IMR-90 (cell line): Measurements from ENCODE around the gene MAP4K1. TPM values are rescaled to one million over a fixed set of nuclear protein-coding genes. Genes with fewer than 3 reads are reported as not detected.

Experiments
- ATAC-seq: fragments of 200-7000 bp; cut with Tn5 transposase; 2 replicates; pipeline ENCODE4 v1.9.1; 2020; ENCODE audit warnings: low read depth, mild to moderate bottlenecking, moderate library complexity
- BruUV-seq: library from RNA; stranded (reverse); fragments of 400-500 nt; replicated peaks from 2 replicates; lab custom pipeline; 2021; lab: Mats Ljungman, UMichigan
- CTCF ChIA-PET: fragments of 300-600 bp; formaldehyde crosslinking; extraction: SDS; loops from one replicate; lab custom pipeline; 2021; ENCODE audit warnings: antibody characterized with exemption; lab: Yijun Ruan, JAX
- POLR2A ChIA-PET: fragments of 300-600 bp; sonication (Branson Sonifier 250); formaldehyde crosslinking; loops from one replicate; lab custom pipeline; 2022; ENCODE audit warnings: antibody characterized with exemption; ENCODE audit not compliant: unreplicated experiment; lab: Charles Lee
- DNase-seq: peaks from one replicate; pipeline ENCODE4 v3.0.0; 2013
- H2AFZ ChIP-seq: replicated peaks from 2 replicates; pipeline ENCODE3; 2013; ENCODE audit warnings: low read length, mild to moderate bottlenecking; ENCODE audit not compliant: poor library complexity
- H2AK5ac ChIP-seq: 2 replicates; pipeline ENCODE4 v1.6.1; 2013; ENCODE audit warnings: low read depth, low read length, inconsistent platforms
- H2AK9ac ChIP-seq: replicated peaks from 2 replicates; pipeline ENCODE3; 2013; ENCODE audit warnings: mild to moderate bottlenecking, low read depth, low read length, moderate library complexity; ENCODE audit not compliant: poor library complexity
- H2BK120ac ChIP-seq: 2 replicates; pipeline ENCODE4 v1.6.1; 2013; ENCODE audit warnings: low read depth, low read length, inconsistent platforms
- H2BK15ac ChIP-seq: 3 replicates; pipeline ENCODE4 v1.6.1; 2013; ENCODE audit warnings: low read depth, low read length, inconsistent platforms
- H2BK20ac ChIP-seq: 2 replicates; pipeline ENCODE4 v1.6.1; 2013; ENCODE audit warnings: low read depth, mild to moderate bottlenecking, inconsistent platforms, low read length, moderate library complexity
- H2BK5ac ChIP-seq: 2 replicates; pipeline ENCODE4 v1.6.1; 2013; ENCODE audit warnings: mild to moderate bottlenecking, low read depth, low read length, inconsistent platforms; ENCODE audit not compliant: poor library complexity, severe bottlenecking
- H3K14ac ChIP-seq: replicated peaks from 2 replicates; pipeline ENCODE4 v1.6.1; 2013; ENCODE audit warnings: low read depth, low read length, inconsistent platforms
- H3K18ac ChIP-seq: 2 replicates; pipeline ENCODE4 v1.6.1; 2013; ENCODE audit warnings: low read depth, low read length, control low read depth
- H3K23ac ChIP-seq: 2 replicates; pipeline ENCODE4 v1.6.1; 2013; ENCODE audit warnings: low read depth, low read length, inconsistent platforms
- H3K27ac ChIP-seq: 2 replicates; pipeline ENCODE4 v1.5.1; 2013; ENCODE audit warnings: mild to moderate bottlenecking, control low read depth, low read length; ENCODE audit not compliant: insufficient read depth
- H3K27me3 ChIP-seq: 2 replicates; pipeline ENCODE4 v1.6.1; 2013; ENCODE audit warnings: low read length; ENCODE audit not compliant: control insufficient read depth, insufficient read depth
- H3K36me3 ChIP-seq: 2 replicates; pipeline ENCODE4 v1.6.1; 2013; ENCODE audit warnings: low read length, mixed read lengths; ENCODE audit not compliant: control insufficient read depth, insufficient read depth
- H3K4ac ChIP-seq: 2 replicates; pipeline ENCODE4 v1.6.1; 2013; ENCODE audit warnings: low read depth, low read length, inconsistent platforms
- H3K4me1 ChIP-seq: 2 replicates; pipeline ENCODE4 v1.6.1; 2013; ENCODE audit warnings: low read length, mixed read lengths; ENCODE audit not compliant: control insufficient read depth, insufficient read depth
- H3K4me2 ChIP-seq: 2 replicates; pipeline ENCODE4 v1.6.1; 2013; ENCODE audit warnings: low read depth, mild to moderate bottlenecking, control low read depth, low read length, moderate library complexity
- H3K4me3 ChIP-seq: 2 replicates; pipeline ENCODE4 v1.5.1; 2013; ENCODE audit warnings: low read depth, mild to moderate bottlenecking, control low read depth, low read length, moderate library complexity; ENCODE audit not compliant: insufficient read depth
- H3K56ac ChIP-seq: 2 replicates; pipeline ENCODE4 v1.6.1; 2013; ENCODE audit warnings: low read length, inconsistent platforms; ENCODE audit not compliant: insufficient read depth; ENCODE audit errors: extremely low read depth
- H3K79me1 ChIP-seq, 2 experiments: 2 replicates each; pipeline ENCODE4 v1.6.1; 2013; ENCODE audit warnings: low read length in 2 of 2, inconsistent platforms in 1 of 2, low read depth in 1 of 2
- H3K9ac ChIP-seq: 2 replicates; pipeline ENCODE4 v1.6.1; 2013; ENCODE audit warnings: low read depth, low read length, control low read depth
- H3K9me1 ChIP-seq: 2 replicates; pipeline ENCODE4 v1.6.1; 2013; ENCODE audit warnings: low read length, inconsistent platforms; ENCODE audit not compliant: insufficient read depth
- H3K9me3 ChIP-seq: 2 replicates; pipeline ENCODE4 v1.6.1; 2013; ENCODE audit warnings: low read length; ENCODE audit not compliant: control insufficient read depth, insufficient read depth
- H4K20me1 ChIP-seq: 2 replicates; pipeline ENCODE4 v1.6.1; 2013; ENCODE audit warnings: low read length, inconsistent platforms; ENCODE audit not compliant: insufficient read depth
- H4K5ac ChIP-seq: 2 replicates; pipeline ENCODE4 v1.6.1; 2013; ENCODE audit warnings: mild to moderate bottlenecking, low read depth, low read length, control low read depth
- H4K8ac ChIP-seq, 2 experiments: 2 replicates each; pipeline ENCODE4 v1.6.1; 2013; ENCODE audit warnings: low read depth in 2 of 2, low read length in 2 of 2, control low read depth in 1 of 2, inconsistent platforms in 1 of 2
- H4K91ac ChIP-seq: 2 replicates; pipeline ENCODE4 v1.6.1; 2013; ENCODE audit warnings: low read depth, low read length, inconsistent platforms; ENCODE audit not compliant: insufficient read depth
- CEBPB ChIP-seq: IDR thresholded peaks from 2 replicates; pipeline ENCODE4 v1.6.1; 2012; ENCODE audit warnings: low read depth, low read length, improper control_type of control experiment
- FOS ChIP-seq: fragments of 150-350 bp; IDR thresholded peaks from 2 replicates; pipeline ENCODE4 v1.6.1; 2016; ENCODE audit warnings: low read depth, low read length
- MAFK ChIP-seq: IDR thresholded peaks from 2 replicates; pipeline ENCODE4 v1.6.1; 2012; ENCODE audit warnings: low read depth, low read length, improper control_type of control experiment
- MXI1 ChIP-seq: IDR thresholded peaks from 2 replicates; pipeline ENCODE4 v1.6.1; 2012; ENCODE audit warnings: low read depth, mild to moderate bottlenecking, low read length, moderate library complexity, borderline replicate concordance
- NFE2L2 ChIP-seq: fragments of 150-350 bp; IDR thresholded peaks from 2 replicates; pipeline ENCODE4 v1.6.1; 2016; ENCODE audit warnings: low read depth, mild to moderate bottlenecking, low read length
- POLR2A ChIP-seq: IDR thresholded peaks from 2 replicates; pipeline ENCODE4 v1.6.1; 2012; ENCODE audit warnings: mild to moderate bottlenecking, low read depth, low read length
- RAD21 ChIP-seq: IDR thresholded peaks from 2 replicates; pipeline ENCODE4 v1.6.1; 2012; ENCODE audit warnings: low read length, improper control_type of control experiment
- RCOR1 ChIP-seq: IDR thresholded peaks from 2 replicates; pipeline ENCODE4 v1.6.1; 2012; ENCODE audit warnings: mild to moderate bottlenecking, low read length, improper control_type of control experiment; ENCODE audit not compliant: insufficient replicate concordance
- RFX5 ChIP-seq: IDR thresholded peaks from 2 replicates; pipeline ENCODE4 v1.8.0; 2012; ENCODE audit warnings: low read depth, mild to moderate bottlenecking, low read length, moderate library complexity
- SMC3 ChIP-seq: fragments of 150-350 bp; IDR thresholded peaks from 2 replicates; pipeline ENCODE4 v1.6.1; 2016; ENCODE audit warnings: low read depth, mild to moderate bottlenecking, antibody characterized with exemption, low read length, moderate library complexity
- WGBS, 2 experiments: methylation state at CpG; one replicate each; pipeline versions ENCODE4 v1.1.5 to v1.1.7; 2013; ENCODE audit warnings: missing lambda C conversion rate in 2 of 2; ENCODE audit not compliant: insufficient read length in 1 of 2; ENCODE audit errors: extremely low coverage in 2 of 2; 5-methylcytosine and 5-hydroxymethylcytosine counted together
- dilution Hi-C: fragments of 300-500 bp; cut with HindIII; formaldehyde crosslinking; loops from one replicate; pipeline ENCODE4 v1.14.3; 2018; ENCODE audit warnings: low sequenced_read_pairs; ENCODE audit not compliant: unreplicated experiment
- in situ Hi-C: fragments of 300-500 bp; cut with MboI; formaldehyde crosslinking; loops from 3 replicates; pipeline ENCODE4 v1.14.3; 2019; ENCODE audit warnings: low sequenced_read_pairs, inconsistent platforms, mixed read lengths
- intact Hi-C: fragments of 100-400 bp; cut with micrococcal nuclease; formaldehyde crosslinking; loops from 2 replicates; pipeline ENCODE4 v1.10.0; 2022
- polyA plus RNA-seq, 3 experiments: library from polyadenylated mRNA; depleted of rRNA; stranded (reverse); fragments of >200 nt; gene quantifications; 2 replicates each; pipeline ENCODE4 v1.2.3, GENCODE V29; 2012; ENCODE audit warnings: low replicate concordance in 1 of 3
- total RNA-seq: library from RNA; depleted of rRNA; stranded (reverse); fragments of >200 nt; gene quantifications from 2 replicates; pipeline ENCODE4 v1.2.3, GENCODE V29; 2012
- TF ChIP-seq, protein P1 (sequence below): conservative IDR thresholded peaks from 2 replicates; pipeline ENCODE4 v1.5.1; 2012; ENCODE audit warnings: mild to moderate bottlenecking, low read depth, low read length, improper control_type of control experiment
- TF ChIP-seq, protein P2 (sequence below): fragments of 150-350 bp; IDR thresholded peaks from 2 replicates; pipeline ENCODE4 v1.6.1; 2016; ENCODE audit warnings: low read depth, mild to moderate bottlenecking, low read length, moderate library complexity, borderline replicate concordance
- TF ChIP-seq, protein P3 (sequence below): fragments of 150-350 bp; IDR thresholded peaks from 2 replicates; pipeline ENCODE4 v1.6.1; 2017; ENCODE audit warnings: mild to moderate bottlenecking, antibody characterized with exemption, low read length, low read depth

The MAP4K1 gene
- total and polyA plus RNA-seq, 2 of the 4 experiments (the other 2 are of a cell fraction), result 0.22 TPM; not detected in 1

DNA sequence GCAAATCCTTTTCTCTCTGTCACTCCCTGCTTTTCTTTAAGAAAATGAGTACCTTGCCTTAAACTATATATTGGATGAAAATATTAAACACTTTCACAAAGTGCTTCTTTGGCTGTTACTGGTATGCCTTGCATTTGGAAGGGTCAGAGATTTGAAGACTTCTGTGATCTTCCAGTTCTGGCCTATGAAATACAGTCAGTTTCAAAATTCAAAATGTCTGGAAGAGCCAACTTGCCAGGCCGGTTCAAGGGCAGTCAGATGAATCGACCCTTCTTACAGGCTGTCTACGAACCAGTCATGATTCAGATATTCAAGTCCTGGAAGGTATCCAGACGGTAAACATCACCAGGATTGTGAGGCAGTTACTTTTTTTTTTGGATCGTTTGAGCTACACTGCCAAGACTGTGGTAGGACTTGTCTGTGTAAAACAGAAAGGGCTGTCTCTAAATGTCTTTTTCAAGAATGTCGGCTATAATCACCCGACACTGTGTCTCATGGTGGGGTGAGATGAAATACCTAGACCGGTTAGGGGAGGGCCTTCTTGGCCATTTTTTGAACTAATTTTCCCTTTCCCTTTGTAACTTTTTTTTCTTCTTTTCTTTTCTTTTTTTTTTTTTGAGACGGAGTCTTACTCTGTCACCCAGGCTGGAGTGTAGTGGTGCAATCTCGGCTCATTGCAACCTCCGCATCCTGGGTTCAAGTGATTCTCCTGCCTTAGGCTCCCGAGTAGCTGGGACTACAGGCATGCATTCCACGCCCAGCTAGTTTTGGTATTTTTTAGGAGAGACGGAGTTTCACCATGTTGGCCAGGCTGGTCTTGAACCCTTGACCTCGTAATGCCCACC, 40.9 kb upstream of the MAP4K1 start:
- Histone ChIP-seq H2AK9ac (peak overlapping the region; percentile 71), H3K18ac (peak overlapping the region; percentile 90), H3K9me1 (peaks cover 34% of the 10 kb centered on the region), H3K4me1 (peaks cover 44% of the 10 kb centered on the region), H4K5ac (peak overlapping the region; percentile 92), H2AFZ (no peak overlapping the region), H3K23ac (peak overlapping the region; percentile 92), H4K8ac (peak overlapping the region; percentile 78 to 93), H2AK5ac (peak overlapping the region; percentile 99), H3K4ac (peak overlapping the region; percentile 99), H4K91ac (peak overlapping the region; percentile 97), H4K20me1 (peaks cover 46% of the 10 kb centered on the region), H2BK5ac (peak overlapping the region; percentile 99), H3K56ac (peak overlapping the region; percentile 95), H3K14ac (peak overlapping the region; percentile 98), H3K4me2 (peak overlapping the region; percentile 70), H3K27ac (peak overlapping the region; percentile 97), H3K4me3 (peak overlapping the region; percentile 17; the same call in 1 of the 2 replicates), H3K9ac (peak overlapping the region; percentile 76), H3K9me3 (no peaks in the 10 kb centered on the region), H3K79me1 (peaks cover 0 to 56% of the 10 kb centered on the region in 2 experiments; a peak in 2 of 4 replicates), H2BK15ac (peak overlapping the region; percentile 96; the same call in 2 of the 3 replicates), H3K36me3 (peaks cover 19% of the 10 kb centered on the region), H3K27me3 (no peaks in the 10 kb centered on the region), H2BK20ac (peak overlapping the region; percentile 95), H2BK120ac (peak overlapping the region; percentile 99)
- POLR2A ChIA-PET, result interaction anchor here (0.6 to 1.9 kb wide), 3 partner anchors 11 to 35 kb away, joined by 3 to 17 read pairs (median 6); no protein-coding TSS in a partner anchor
- in situ Hi-C loops, result no loop called here
- CTCF ChIA-PET, result interaction anchor here (0.9 to 1.2 kb wide), 2 partner anchors 23 to 33 kb away, joined by 3 to 4 read pairs; no protein-coding TSS in a partner anchor
- ATAC-seq (peak; percentile 67), DNase-seq (peak; percentile 100)
- dilution Hi-C loops, result no loop called here
- TSS peak; percentile 25 for BruUV-seq
- 0% methylated on average over 2 of the region's 15 CpGs; no CpG with 5 or more reads in 1 of the 2 experiments for WGBS, 2 experiments
- intact Hi-C loops, result loop anchor here (1.0 to 5.0 kb wide), 2 partner anchors 9 to 174 kb away; partner anchors contain the start of gene ECH1
- TF ChIP-seq CEBPB (no peak), FOS (peak; percentile 83), NFE2L2 (no peak), SMC3 (peak; percentile 7; the same call in 1 of the 2 replicates), RFX5 (no peak), POLR2A (peak; percentile 74; the same call in 1 of the 2 replicates), RCOR1 (no peak), RAD21 (peak; percentile 30; the same call in 1 of the 2 replicates), MAFK (no peak), MXI1 (no peak)
- TF ChIP-seq, protein P1, sequence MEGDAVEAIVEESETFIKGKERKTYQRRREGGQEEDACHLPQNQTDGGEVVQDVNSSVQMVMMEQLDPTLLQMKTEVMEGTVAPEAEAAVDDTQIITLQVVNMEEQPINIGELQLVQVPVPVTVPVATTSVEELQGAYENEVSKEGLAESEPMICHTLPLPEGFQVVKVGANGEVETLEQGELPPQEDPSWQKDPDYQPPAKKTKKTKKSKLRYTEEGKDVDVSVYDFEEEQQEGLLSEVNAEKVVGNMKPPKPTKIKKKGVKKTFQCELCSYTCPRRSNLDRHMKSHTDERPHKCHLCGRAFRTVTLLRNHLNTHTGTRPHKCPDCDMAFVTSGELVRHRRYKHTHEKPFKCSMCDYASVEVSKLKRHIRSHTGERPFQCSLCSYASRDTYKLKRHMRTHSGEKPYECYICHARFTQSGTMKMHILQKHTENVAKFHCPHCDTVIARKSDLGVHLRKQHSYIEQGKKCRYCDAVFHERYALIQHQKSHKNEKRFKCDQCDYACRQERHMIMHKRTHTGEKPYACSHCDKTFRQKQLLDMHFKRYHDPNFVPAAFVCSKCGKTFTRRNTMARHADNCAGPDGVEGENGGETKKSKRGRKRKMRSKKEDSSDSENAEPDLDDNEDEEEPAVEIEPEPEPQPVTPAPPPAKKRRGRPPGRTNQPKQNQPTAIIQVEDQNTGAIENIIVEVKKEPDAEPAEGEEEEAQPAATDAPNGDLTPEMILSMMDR, result no peak
- TF ChIP-seq, protein P2, sequence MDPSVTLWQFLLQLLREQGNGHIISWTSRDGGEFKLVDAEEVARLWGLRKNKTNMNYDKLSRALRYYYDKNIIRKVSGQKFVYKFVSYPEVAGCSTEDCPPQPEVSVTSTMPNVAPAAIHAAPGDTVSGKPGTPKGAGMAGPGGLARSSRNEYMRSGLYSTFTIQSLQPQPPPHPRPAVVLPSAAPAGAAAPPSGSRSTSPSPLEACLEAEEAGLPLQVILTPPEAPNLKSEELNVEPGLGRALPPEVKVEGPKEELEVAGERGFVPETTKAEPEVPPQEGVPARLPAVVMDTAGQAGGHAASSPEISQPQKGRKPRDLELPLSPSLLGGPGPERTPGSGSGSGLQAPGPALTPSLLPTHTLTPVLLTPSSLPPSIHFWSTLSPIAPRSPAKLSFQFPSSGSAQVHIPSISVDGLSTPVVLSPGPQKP, result no peak
- TF ChIP-seq, protein P3, sequence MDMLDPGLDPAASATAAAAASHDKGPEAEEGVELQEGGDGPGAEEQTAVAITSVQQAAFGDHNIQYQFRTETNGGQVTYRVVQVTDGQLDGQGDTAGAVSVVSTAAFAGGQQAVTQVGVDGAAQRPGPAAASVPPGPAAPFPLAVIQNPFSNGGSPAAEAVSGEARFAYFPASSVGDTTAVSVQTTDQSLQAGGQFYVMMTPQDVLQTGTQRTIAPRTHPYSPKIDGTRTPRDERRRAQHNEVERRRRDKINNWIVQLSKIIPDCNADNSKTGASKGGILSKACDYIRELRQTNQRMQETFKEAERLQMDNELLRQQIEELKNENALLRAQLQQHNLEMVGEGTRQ, result no peak
